Right atrium auricular region (tissue), 2 donors: Measurements from ENCODE around the gene PKM. TPM values are rescaled to one million over a fixed set of nuclear protein-coding genes. Genes with fewer than 3 reads are reported as not detected.

Source experiments
- DNase-seq: peaks from one replicate; pipeline ENCODE4 v3.0.0-alpha.2; 2019; ENCODE audit warnings: low spot score
- H3K27ac ChIP-seq, 2 donors: fragments of 200-600 bp; sonication (generic); 1 replicate in 1 of 2; 2 replicates in 1 of 2; pipeline ENCODE4 v1.5.1; 2016 to 2019
- H3K27me3 ChIP-seq, 2 donors: fragments of 200-600 bp; sonication (generic); one replicate each; pipeline versions ENCODE4 v1.5.1 to v1.6.0; 2017 to 2019
- H3K36me3 ChIP-seq: fragments of 200-600 bp; sonication (generic); one replicate; pipeline ENCODE4 v1.5.1; 2016
- H3K4me1 ChIP-seq, 2 donors: fragments of 200-600 bp; sonication (generic); one replicate each; pipeline versions ENCODE4 v1.5.1 to v1.6.0; 2017 to 2019
- H3K4me3 ChIP-seq, 2 donors: fragments of 200-600 bp; sonication (generic); 1 replicate in 1 of 2; 2 replicates in 1 of 2; pipeline ENCODE4 v1.5.1; 2017 to 2019; ENCODE audit warnings: mild to moderate bottlenecking in 1 of 2, moderate library complexity in 1 of 2
- H3K9me3 ChIP-seq, 2 donors: fragments of 200-600 bp; sonication (generic); one replicate each; pipeline ENCODE4 v1.5.1; 2019
- CTCF ChIP-seq, 2 donors: fragments of 200-600 bp; sonication (generic); IDR thresholded peaks; one replicate each; pipeline ENCODE4 v1.5.1; 2019; ENCODE audit warnings: antibody characterized with exemption in 2 of 2
- total RNA-seq, 2 donors: library from RNA; depleted of rRNA; stranded (reverse); fragments of >200 nt; gene quantifications; one replicate each; pipeline ENCODE4 v1.1.0, GENCODE V29; 2016

The PKM gene
- total RNA-seq, 2 donors from 2014 or later: 538 to 934 TPM

- peak; percentile 98 for DNase-seq
- Histone ChIP-seq H3K4me3 (peak within 1 kb of the TSS; percentile 90 to 96), H3K4me1 (peaks cover 2 to 24% of the 10 kb centered on the region in 2 donors), H3K27ac (peak within 1 kb of the TSS; percentile 92), H3K9me3 (no peaks in the 10 kb centered on the region), H3K36me3 (peaks cover 10% of the 10 kb centered on the region), H3K27me3 (no peaks in the 10 kb centered on the region)
- peak; percentile 47 to 78 for TF ChIP-seq CTCF (IDR thresholded peaks at IDR 0.05)
Measured at GRCh38 chr15:72272213-72272996, 41.4 kb upstream of the PKM start, which contains the start of gene PARP6. TSS of gene PARP6 (minus strand) at chr15:72272554. CDS start at chr15:72267477, 5,077 bp downstream.

- peaks cover 2 to 24% of the 10 kb centered on the region in 2 donors for H3K4me1 ChIP-seq
- no peaks in the 10 kb centered on the region for H3K27me3 ChIP-seq
- H3K9me3 ChIP-seq: no peaks in the 10 kb centered on the region
- H3K36me3 ChIP-seq: peaks cover 16% of the 10 kb centered on the region
- H3K27ac ChIP-seq: peak overlapping the region; percentile 92
- peak overlapping the region; percentile 90 to 96 for H3K4me3 ChIP-seq
- no peak for TF ChIP-seq CTCF (IDR thresholded peaks at IDR 0.05)
- DNase-seq: peak; percentile 59
Measured at GRCh38 chr15:72271895-72272212, 40.9 kb upstream of the PKM start.

- Histone ChIP-seq H3K27me3 (no peaks in the 10 kb centered on the region), H3K4me3 (peak overlapping the region in 1 of 2 donors; percentile 90), H3K9me3 (no peaks in the 10 kb centered on the region), H3K36me3 (peaks cover 22% of the 10 kb centered on the region), H3K27ac (peak overlapping the region; percentile 92), H3K4me1 (peaks cover 2 to 24% of the 10 kb centered on the region in 2 donors)
- no peak for TF ChIP-seq CTCF (IDR thresholded peaks at IDR 0.05)
- DNase-seq: no peak
Measured at GRCh38 chr15:72271221-72271620, 40.2 kb upstream of the PKM start.

- no peak overlapping the region for H3K4me3 ChIP-seq
- H3K36me3 ChIP-seq: peaks cover 37% of the 10 kb centered on the region
- no peak overlapping the region for H3K27ac ChIP-seq
- H3K4me1 ChIP-seq: peaks cover 2 to 24% of the 10 kb centered on the region in 2 donors
- no peaks in the 10 kb centered on the region for H3K9me3 ChIP-seq
- TF ChIP-seq CTCF (IDR thresholded peaks at IDR 0.05): no peak
- no peaks in the 10 kb centered on the region for H3K27me3 ChIP-seq
- no peak for DNase-seq
Measured at GRCh38 chr15:72269739-72270138, 38.7 kb upstream of the PKM start.

- Histone ChIP-seq H3K4me3 (no peak overlapping the region), H3K27me3 (no peaks in the 10 kb centered on the region), H3K27ac (no peak overlapping the region), H3K9me3 (no peaks in the 10 kb centered on the region), H3K4me1 (no peaks in the 10 kb centered on the region), H3K36me3 (peaks cover 84% of the 10 kb centered on the region)
- no peak for DNase-seq
- TF ChIP-seq CTCF (IDR thresholded peaks at IDR 0.05): no peak
Measured at GRCh38 chr15:72265031-72265430, 34.0 kb upstream of the PKM start.
